Upper lobe of right lung (tissue), 1 donor: Measurements from ENCODE around the gene CKS2. TPM values are rescaled to one million over a fixed set of nuclear protein-coding genes. Genes with fewer than 3 reads are reported as not detected.

Source experiments
- ATAC-seq: fragments of 200-7000 bp; cut with Tn5 transposase; one replicate; pipeline ENCODE4 v1.9.1; 2020; ENCODE audit warnings: mild to moderate bottlenecking, moderate library complexity
- DNase-seq: peaks from one replicate; pipeline ENCODE4 v3.0.0-alpha.2; 2020
- H3K27ac ChIP-seq: fragments of 200-600 bp; one replicate; pipeline ENCODE4 v1.8.0; 2022
- H3K27me3 ChIP-seq: fragments of 200-600 bp; one replicate; pipeline ENCODE4 v1.8.0; 2022; ENCODE audit warnings: mild to moderate bottlenecking
- H3K36me3 ChIP-seq: fragments of 200-600 bp; one replicate; pipeline ENCODE4 v1.8.0; 2022
- H3K4me1 ChIP-seq: fragments of 200-600 bp; one replicate; pipeline ENCODE4 v1.8.0; 2022
- H3K4me3 ChIP-seq: fragments of 200-600 bp; one replicate; pipeline ENCODE4 v1.8.0; 2022; ENCODE audit warnings: mild to moderate bottlenecking
- H3K9me3 ChIP-seq: fragments of 200-600 bp; one replicate; pipeline ENCODE4 v1.8.0; 2022
- intact Hi-C: fragments of 100-400 bp; cut with DNase I; formaldehyde crosslinking; loops from one replicate; pipeline ENCODE4 v1.11.0; 2022
- total RNA-seq: library from RNA; stranded (reverse); fragmentation: NEBNext Ultra II Directional; extraction: Animal tissue kit (Norgen Biotek cat#: 25700); gene quantifications from one replicate; pipeline ENCODE4 v1.2.1, GENCODE V29; 2021
- TF ChIP-seq, protein P1 (sequence below): fragments of 200-600 bp; IDR thresholded peaks from one replicate; pipeline ENCODE4 v1.8.0; 2022; ENCODE audit warnings: antibody characterized with exemption
- donor health status: DM: no; HTN: yes; CAD: no; lungs with severe emphysema.

The CKS2 gene
- total RNA-seq, 1 donor from 2014 or later, result 15.0 TPM

GRCh38 chr9:89314955-89315354 lies 4.0 kb downstream of the CKS2 start:
- H3K36me3 ChIP-seq, result peaks cover 9% of the 10 kb centered on the region
- H3K4me1 ChIP-seq, result peaks cover 36% of the 10 kb centered on the region
- intact Hi-C loops, result no loop called here
- TF ChIP-seq, protein P1, sequence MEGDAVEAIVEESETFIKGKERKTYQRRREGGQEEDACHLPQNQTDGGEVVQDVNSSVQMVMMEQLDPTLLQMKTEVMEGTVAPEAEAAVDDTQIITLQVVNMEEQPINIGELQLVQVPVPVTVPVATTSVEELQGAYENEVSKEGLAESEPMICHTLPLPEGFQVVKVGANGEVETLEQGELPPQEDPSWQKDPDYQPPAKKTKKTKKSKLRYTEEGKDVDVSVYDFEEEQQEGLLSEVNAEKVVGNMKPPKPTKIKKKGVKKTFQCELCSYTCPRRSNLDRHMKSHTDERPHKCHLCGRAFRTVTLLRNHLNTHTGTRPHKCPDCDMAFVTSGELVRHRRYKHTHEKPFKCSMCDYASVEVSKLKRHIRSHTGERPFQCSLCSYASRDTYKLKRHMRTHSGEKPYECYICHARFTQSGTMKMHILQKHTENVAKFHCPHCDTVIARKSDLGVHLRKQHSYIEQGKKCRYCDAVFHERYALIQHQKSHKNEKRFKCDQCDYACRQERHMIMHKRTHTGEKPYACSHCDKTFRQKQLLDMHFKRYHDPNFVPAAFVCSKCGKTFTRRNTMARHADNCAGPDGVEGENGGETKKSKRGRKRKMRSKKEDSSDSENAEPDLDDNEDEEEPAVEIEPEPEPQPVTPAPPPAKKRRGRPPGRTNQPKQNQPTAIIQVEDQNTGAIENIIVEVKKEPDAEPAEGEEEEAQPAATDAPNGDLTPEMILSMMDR, result no peak
- H3K27ac ChIP-seq, result no peak overlapping the region
- ATAC-seq (no peak), DNase-seq (no peak)
- H3K27me3 ChIP-seq, result no peaks in the 10 kb centered on the region
- H3K4me3 ChIP-seq, result no peak overlapping the region
- no peaks in the 10 kb centered on the region for H3K9me3 ChIP-seq

GRCh38 chr9:89315482-89315881 lies 4.5 kb downstream of the CKS2 start:
- no peaks in the 10 kb centered on the region for H3K27me3 ChIP-seq
- ATAC-seq, result no peak

GRCh38 chr9:89317282-89317681 lies 6.3 kb downstream of the CKS2 start:
- no peaks in the 10 kb centered on the region for H3K27me3 ChIP-seq
- peaks cover 21% of the 10 kb centered on the region for H3K36me3 ChIP-seq
- TF ChIP-seq, protein P1, result no peak
- ATAC-seq (no peak), DNase-seq (no peak)
- H3K27ac ChIP-seq, result peak overlapping the region; percentile 99
- no peak overlapping the region for H3K4me3 ChIP-seq
- no peaks in the 10 kb centered on the region for H3K9me3 ChIP-seq
- peaks cover 35% of the 10 kb centered on the region for H3K4me1 ChIP-seq
- intact Hi-C loops, result no loop called here

More at GRCh38 chr9:89315482-89315881, 4.5 kb downstream of the CKS2 start:
- Histone ChIP-seq H3K4me3 (no peak overlapping the region), H3K36me3 (peaks cover 14% of the 10 kb centered on the region), H3K9me3 (no peaks in the 10 kb centered on the region), H3K4me1 (peaks cover 40% of the 10 kb centered on the region), H3K27ac (no peak overlapping the region)
- TF ChIP-seq, protein P1, result no peak
- intact Hi-C loops, result no loop called here
- no peak for DNase-seq

DNA sequence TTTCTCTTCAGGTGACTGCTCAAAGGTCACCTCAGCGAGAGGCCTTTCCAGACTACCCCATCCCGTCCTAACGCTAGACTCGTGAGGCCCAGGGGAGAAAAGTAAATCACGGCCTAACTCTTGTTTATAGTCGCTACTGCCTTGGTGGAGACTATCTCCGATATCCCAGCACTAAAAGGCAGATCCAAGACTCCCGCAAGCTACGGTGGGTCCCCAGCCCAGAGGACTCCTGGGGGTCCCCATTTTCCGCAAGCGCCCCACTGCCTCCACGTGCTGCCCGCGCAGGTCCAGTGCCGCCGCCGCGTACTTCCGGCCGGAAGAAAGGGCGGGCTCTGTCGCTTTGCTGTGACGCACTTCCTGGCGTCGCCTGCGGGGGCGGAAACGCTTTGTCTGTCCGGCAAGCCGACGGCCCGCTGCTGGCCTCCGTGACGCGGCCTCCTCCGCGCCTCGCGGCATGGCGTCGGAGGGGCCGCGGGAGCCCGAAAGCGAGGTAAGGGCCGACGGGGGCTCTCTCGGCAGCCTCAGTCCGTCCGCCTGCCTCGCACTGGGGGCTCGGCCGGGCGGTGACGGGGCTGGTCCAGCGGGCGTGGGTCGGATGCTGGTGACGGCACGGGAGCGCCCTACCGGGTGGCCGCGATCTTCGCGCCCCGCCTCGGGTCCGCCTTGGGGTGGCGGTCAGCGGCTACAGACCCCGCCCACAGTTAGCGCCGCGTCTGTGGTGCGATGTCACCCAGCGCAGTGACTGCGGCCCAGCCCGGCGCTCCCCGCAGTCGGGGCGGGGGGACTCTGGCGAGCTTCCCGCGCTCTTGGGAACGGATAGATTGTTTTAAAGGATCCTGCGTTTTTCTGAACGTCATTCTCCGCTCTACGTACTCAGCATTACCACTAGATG lies 7.4 kb downstream of the CKS2 start, which contains the start of gene SECISBP2:
Gene SECISBP2, plus strand, starts transcription at position 378 of the 892 bp plus-strand sequence. Its CDS starts 77 bp downstream, at position 455.
- Histone ChIP-seq H3K4me3 (peak within 1 kb of the TSS; percentile 67), H3K9me3 (no peaks in the 10 kb centered on the region), H3K36me3 (peaks cover 21% of the 10 kb centered on the region), H3K27me3 (no peaks in the 10 kb centered on the region), H3K4me1 (peaks cover 26% of the 10 kb centered on the region), H3K27ac (peak within 1 kb of the TSS; percentile 99)
- intact Hi-C loops, result no loop called here
- peak; percentile 99 for ATAC-seq
- TF ChIP-seq, protein P1, result peak; percentile 76
- DNase-seq, result peak; percentile 99

- Histone ChIP-seq H3K9me3 (no peaks in the 10 kb centered on the region), H3K4me1 (peaks cover 30% of the 10 kb centered on the region), H3K27ac (peak overlapping the region; percentile 99), H3K36me3 (peaks cover 29% of the 10 kb centered on the region), H3K4me3 (peak overlapping the region; percentile 67), H3K27me3 (no peaks in the 10 kb centered on the region)
- TF ChIP-seq, protein P1, result no peak
- ATAC-seq (no peak), DNase-seq (no peak)
- intact Hi-C loops, result no loop called here
These were observed 8.3 kb downstream of the CKS2 start for GRCh38 chr9:89319015-89319905.
